PFSK-1 (cell line): ENCODE results near the gene HDAC4.

ENCODE experiments used
- TAF1 ChIP-seq: IDR thresholded peaks from 2 replicates; pipeline ENCODE4 v1.6.1; 2012; ENCODE audit warnings: low read length, control low read depth, borderline replicate concordance; ENCODE audit not compliant: insufficient read depth
- TF ChIP-seq, protein P1 (sequence below), 2 experiments: IDR thresholded peaks; 2 replicates each; pipeline versions ENCODE4 v1.6.1 to v1.8.0; 2011 to 2012; ENCODE audit warnings: low read depth in 2 of 2, low read length in 2 of 2, control low read depth in 1 of 2, inconsistent platforms in 1 of 2, mild to moderate bottlenecking in 1 of 2, moderate library complexity in 1 of 2; ENCODE audit not compliant: insufficient read depth in 1 of 2

DNA sequence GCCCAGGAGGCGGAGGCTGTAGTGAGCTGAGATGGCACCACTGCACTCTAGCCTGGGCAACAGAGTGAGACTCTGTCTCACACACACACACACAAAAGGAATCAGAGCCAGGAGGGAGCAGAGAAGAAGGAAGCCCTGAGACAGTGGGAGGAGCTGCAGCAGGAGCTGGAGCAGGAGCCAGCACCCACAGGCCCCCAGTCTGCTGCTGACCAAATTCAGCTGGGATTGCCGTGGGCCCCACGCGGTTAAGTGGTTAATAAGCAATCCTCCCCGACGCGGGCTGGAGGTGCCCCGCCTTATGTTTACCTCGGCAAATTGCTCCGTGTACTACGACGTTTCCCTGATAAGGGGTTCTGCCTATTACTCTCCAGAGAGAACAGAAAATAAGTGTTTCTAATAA is 287.6 kb downstream of the HDAC4 start:
- TF ChIP-seq TAF1, result no peak
- TF ChIP-seq, protein P1, sequence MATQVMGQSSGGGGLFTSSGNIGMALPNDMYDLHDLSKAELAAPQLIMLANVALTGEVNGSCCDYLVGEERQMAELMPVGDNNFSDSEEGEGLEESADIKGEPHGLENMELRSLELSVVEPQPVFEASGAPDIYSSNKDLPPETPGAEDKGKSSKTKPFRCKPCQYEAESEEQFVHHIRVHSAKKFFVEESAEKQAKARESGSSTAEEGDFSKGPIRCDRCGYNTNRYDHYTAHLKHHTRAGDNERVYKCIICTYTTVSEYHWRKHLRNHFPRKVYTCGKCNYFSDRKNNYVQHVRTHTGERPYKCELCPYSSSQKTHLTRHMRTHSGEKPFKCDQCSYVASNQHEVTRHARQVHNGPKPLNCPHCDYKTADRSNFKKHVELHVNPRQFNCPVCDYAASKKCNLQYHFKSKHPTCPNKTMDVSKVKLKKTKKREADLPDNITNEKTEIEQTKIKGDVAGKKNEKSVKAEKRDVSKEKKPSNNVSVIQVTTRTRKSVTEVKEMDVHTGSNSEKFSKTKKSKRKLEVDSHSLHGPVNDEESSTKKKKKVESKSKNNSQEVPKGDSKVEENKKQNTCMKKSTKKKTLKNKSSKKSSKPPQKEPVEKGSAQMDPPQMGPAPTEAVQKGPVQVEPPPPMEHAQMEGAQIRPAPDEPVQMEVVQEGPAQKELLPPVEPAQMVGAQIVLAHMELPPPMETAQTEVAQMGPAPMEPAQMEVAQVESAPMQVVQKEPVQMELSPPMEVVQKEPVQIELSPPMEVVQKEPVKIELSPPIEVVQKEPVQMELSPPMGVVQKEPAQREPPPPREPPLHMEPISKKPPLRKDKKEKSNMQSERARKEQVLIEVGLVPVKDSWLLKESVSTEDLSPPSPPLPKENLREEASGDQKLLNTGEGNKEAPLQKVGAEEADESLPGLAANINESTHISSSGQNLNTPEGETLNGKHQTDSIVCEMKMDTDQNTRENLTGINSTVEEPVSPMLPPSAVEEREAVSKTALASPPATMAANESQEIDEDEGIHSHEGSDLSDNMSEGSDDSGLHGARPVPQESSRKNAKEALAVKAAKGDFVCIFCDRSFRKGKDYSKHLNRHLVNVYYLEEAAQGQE (IDR thresholded peaks at IDR 0.05; ENCODE audit: insufficient read depth in 1 of 2, low read depth in 2 of 2, low read length in 2 of 2), result no peak
